ENCODE data around the gene KLC1.

DNA sequence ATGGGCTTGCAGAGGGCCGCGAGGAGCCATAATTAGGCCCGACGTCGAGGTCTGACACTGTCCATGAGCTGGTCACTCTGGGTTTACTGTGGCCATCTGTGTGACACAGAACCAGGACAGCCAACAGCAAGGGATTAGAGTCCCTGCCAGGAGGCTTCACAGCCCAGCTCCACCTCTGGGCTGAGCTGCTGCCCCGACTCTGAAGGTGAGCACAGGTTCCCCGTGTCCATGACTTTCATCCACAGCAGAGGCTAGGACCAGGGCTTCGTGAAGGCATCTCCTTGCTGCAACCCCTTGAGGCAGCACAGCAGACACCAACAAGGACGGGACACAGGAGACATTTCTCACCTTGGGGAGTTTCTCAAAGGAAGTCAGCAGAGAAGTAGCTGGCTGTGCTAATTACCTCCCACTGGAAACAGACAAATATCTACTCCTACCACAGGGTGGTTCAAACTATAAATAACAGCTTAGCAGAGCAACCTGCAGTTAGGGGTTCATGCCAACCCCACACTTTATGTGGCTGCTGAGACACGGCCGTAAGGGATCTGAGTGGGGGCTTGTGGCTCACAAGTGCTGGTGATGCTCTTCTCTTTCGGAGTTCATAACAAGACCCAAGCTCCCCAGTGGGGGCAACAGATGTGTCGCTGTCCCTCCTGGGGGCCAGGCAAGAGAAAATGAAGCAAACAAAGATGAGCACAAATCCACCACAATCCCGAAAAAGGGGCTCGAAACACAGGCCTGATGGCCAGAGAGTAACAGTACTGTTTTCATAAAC is 115.8 kb downstream of the KLC1 start:
- TF ChIP-seq, protein P1, sequence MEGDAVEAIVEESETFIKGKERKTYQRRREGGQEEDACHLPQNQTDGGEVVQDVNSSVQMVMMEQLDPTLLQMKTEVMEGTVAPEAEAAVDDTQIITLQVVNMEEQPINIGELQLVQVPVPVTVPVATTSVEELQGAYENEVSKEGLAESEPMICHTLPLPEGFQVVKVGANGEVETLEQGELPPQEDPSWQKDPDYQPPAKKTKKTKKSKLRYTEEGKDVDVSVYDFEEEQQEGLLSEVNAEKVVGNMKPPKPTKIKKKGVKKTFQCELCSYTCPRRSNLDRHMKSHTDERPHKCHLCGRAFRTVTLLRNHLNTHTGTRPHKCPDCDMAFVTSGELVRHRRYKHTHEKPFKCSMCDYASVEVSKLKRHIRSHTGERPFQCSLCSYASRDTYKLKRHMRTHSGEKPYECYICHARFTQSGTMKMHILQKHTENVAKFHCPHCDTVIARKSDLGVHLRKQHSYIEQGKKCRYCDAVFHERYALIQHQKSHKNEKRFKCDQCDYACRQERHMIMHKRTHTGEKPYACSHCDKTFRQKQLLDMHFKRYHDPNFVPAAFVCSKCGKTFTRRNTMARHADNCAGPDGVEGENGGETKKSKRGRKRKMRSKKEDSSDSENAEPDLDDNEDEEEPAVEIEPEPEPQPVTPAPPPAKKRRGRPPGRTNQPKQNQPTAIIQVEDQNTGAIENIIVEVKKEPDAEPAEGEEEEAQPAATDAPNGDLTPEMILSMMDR (IDR thresholded peaks at IDR 0.05) = no peak
- TF ChIP-seq EP300 (IDR thresholded peaks at IDR 0.05) (no peak), POLR2A (IDR thresholded peaks at IDR 0.05) (no peak), POLR2AphosphoS5 (IDR thresholded peaks at IDR 0.05) (no peak)
